Esophagus muscularis mucosa (tissue), 4 donors: Measurements from ENCODE around the gene FGF12.

Experiments
- CTCF ChIP-seq, 3 experiments: fragments of 200-600 bp in 2 of 3; fragments of 450-650 bp in 1 of 3; sonication (generic) in 2 of 3; IDR thresholded peaks; one replicate each; pipeline ENCODE4 v1.5.1; 2017 to 2019; ENCODE audit warnings: antibody characterized with exemption in 3 of 3, mild to moderate bottlenecking in 2 of 3, moderate library complexity in 1 of 3
- EP300 ChIP-seq: sonication (generic); formaldehyde crosslinking; IDR thresholded peaks from one replicate; pipeline ENCODE4 v1.6.1; 2017; ENCODE audit warnings: antibody characterized with exemption
- POLR2A ChIP-seq: fragments of 450-650 bp; IDR thresholded peaks from one replicate; pipeline ENCODE4 v1.6.1; 2017; ENCODE audit warnings: antibody characterized with exemption, moderate library complexity, mild to moderate bottlenecking, low read depth

- TF ChIP-seq CTCF (IDR thresholded peaks at IDR 0.05) (no peak), POLR2A (no peak), EP300 (no peak)
Measured at GRCh38 chr3:192261135-192261534, 466.2 kb downstream of the FGF12 start.
